ENCODE data around the gene FAM25A.
"Not testable (repeated sequence)": the region's sequence is repeated elsewhere in the genome, so short reads cannot be mapped to it uniquely, and the experiment has no call there.

FAM25A gene

DNA sequence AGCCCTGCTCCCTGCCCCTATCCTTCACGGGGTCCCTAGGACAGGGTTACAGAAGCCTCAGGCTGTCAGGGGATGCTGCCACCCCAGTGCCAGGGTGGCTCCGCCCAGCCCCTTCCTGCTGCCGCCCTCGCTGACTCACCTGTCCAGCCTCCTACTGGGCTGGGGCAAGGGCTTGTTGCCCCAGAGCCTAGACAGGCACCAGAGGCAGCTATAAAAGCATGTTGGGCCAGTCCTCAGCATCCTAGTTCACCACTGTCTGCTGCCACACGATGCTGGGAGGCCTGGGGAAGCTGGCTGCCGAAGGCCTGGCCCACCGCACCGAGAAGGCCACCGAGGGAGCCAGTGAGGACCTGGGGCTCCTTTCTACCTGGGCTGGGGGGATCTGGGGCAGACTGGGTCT lies at the start of gene FAM25A:
TSS of gene FAM25A (plus strand) at position 239 of the 400 bp plus-strand sequence. CDS start at position 270, 31 bp downstream.
- not testable (repeated sequence) for DNase-seq

DNA sequence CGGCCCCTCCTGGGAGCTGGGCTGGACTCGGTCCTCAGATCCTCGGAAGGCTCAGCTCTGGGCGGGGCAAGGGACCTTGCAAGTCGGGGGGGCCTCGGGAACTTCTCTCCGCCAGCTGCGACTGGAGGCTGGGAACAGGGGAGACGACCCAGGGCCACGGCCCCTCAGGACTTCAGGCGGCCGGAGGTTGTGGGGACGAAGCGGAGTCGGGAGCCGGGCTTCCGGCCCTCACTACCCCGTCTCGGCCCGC lies 49.2 kb upstream of the FAM25A start:
- no peak for DNase-seq

DNA sequence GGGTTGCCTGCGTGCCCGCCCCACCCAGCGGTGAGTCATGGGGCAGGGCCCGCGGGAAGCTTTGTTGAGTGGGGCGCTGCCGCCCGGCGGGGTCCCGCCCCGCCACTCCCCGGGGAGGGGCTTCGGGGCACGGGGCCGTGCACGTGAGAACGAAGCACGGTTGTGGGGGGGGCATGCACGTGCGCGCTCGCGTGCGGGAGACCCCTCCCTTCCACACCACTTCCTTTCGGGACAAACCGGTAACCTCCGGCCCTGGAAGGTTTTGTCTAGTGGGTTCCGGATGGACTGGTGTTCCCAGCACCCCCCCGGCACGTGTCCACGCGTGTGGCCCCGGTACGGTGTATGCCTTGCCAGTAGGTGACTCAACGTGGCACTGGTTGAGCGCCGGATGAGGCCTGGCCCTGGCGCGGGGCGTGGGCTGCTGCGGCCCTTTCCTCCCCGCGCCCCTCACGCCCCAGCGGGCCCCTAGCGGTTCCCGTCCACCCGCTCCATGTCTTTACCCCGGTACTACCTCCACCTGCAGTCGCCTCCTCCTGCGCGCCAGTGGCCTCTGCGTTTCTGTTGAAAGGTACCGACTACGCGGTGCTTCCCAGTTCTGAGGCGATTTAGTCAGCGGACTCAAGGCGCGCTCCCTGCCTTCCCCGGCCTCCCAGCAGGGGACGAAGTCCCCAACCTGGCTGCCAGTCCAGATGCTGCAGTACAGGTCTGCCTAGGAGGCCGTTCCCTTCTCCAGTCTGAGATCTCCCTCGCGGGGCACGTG lies 48.7 kb upstream of the FAM25A start:
- peak; percentile 85 for DNase-seq

DNA sequence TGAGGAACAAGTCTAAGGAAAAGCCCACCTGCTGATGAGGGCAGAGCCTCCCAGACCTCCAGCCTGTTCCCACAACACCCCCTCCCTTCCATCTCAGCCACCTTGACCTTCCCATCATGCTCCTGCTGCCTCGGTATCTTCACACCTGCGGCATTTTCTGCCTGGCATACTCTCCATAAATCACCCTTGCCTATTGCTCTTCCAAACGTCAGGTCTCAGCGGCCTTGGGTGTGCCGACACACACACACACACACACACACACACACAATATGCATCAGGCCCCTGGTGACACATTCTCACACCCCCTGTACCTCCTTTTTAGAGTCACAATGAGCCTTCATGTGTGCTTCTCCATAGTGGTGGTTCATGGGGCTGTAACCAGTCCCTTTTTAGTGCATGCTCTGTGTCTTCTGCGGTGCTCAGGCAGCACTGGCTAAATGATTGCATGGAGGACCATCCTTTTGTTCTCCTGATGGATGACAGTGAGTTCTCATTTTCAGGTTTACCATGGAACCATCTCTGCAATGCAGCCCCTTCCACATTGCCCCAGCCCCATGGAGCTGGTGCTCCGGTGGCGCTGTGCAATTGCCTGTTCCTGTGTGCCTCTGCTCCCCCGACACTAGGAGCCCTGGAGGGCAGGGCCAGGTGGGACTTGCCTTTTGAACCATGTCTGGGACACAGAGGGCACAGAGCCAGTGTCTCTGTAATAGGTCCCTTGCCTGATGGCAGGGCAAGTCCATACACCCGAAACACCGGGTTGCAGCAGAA lies 47.3 kb upstream of the FAM25A start:
- DNase-seq: no peak

DNA sequence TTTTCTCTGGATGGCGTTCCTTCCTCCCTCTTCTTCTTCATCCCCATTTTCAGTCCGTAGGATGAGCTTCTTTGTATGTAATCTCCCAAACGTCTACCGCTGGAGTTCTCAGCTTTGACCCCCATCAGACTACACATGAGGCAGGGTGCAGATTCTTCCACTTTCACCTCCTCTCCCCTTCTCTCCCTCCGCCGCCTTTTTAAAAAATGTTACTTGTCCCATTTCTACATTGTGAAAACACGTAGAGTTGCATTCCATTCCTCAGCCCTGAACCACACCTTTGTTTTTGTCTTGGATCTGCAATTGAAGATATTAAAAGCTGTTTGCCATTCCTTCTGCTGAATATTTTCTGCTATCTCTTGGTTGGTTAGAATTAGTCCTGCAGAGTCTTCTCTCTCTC lies 45.6 kb upstream of the FAM25A start:
- DNase-seq: no peak

DNA sequence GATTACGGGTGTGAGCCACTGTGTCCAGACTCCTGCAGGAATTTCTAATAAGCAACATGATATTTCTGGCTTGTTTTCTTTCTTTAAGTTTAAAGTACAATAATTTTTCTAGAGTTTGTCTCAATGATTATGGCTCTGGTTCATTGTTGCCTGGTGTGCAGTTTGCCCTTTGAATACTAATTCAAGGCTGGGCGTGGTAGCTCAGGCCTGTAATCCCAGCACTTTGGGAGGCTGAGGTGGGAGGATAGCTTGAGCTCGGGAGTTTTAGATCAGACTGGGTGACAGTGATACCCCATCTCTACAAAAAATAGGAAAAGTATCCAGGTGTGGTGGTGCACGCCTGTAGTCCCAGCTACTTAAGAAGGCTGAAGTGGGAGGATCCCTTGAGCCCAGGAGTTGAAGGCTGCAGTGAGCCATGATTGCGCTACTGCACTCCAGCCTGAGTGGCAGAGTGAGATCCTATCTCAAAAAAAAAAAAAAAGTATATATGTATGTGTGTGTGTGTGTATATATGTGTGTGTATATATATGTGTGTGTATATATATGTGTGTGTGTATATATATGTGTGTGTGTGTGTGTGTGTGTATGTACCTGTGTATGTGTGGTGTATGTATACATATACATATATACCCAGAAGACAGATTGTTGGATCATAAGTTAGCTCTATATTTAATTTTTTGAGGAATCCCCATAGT lies 43.6 kb upstream of the FAM25A start:
- DNase-seq: no peak

DNA sequence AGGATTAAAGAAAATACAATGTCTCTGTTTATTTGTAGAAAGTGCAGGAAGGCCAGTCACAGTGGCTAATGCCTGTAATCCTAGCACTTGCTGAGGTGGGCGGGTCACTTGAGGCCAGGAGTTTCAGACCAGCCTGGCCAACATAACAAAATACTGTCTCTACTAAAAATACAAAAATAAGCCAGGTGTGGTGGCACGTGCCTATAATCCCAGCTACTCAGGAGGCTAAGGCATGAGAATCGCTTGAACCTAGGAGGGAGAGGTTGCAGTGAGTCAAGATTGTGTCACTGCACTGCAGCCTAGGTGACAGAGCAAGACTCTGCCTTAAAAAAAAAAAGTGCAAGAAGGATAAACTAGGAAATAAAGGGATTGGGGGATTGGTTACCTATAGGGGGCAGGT lies 41.6 kb upstream of the FAM25A start:
- not testable (repeated sequence) for DNase-seq

DNA sequence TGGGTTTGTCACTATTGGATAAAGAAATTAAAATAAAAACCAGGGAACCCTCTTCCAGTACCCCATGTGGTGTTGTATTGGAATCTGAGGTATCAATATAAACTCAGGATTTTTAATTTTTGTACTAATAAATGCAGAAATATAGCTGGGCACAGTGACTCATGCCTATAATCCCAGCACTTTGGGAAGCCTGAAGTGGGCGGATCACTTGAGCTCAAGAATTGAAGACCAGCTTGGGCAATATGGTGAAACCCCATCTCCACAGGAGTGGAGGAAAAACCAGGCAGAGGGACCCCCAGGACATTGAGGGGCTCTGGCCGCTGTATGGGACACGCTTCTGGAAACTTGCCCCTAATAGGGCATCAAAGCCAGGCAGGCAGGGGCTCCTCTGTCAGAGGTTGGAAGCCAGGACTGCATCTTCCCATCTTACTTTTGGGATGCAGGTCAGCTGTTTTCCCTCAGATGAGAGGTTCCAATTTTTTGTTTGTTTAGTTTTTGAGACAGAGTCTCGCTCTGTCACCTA lies 40.7 kb upstream of the FAM25A start:
- DNase-seq: no peak

DNA sequence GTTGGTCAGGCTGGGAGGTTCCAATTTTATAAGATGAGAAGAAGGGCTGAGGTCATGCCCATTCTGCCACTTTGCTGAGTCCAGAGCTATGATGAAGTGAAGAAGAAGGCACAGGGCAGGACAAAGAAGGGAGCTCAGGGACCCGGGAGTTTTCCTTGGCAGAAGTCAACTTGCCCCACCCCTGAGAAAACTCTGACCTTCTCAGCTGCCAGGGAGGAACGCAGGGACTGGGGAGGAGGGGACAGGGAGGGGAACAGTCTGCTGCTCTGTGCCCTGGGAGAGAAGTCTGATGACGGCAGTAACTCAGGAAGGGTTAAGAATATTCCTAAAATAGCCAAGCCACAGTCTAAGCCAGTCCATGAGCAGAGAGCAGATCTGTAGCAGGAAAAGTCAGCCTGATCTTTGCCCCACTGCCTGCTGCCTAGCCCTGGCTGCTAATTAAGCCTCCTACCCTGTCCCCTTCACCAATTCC lies 40.1 kb upstream of the FAM25A start:
- no peak for DNase-seq

DNA sequence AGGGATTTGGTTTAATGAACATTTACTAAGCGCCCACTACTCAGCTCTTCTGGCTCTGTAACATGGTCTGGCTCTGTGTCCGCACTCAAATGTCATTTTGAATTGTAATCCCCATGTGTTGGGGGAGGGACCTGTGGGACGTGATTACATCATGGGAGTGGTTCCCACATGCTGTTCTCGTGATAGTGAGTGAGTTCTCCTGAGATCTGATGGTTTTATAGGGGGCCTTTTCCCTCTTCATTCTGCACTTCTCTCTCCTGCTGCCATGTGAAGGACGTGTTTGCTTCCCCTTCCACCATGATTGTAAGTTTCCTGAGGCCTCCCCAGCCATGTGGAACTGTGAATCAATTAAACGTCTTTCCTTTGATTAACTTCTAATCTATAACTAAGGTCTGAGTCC lies 39.1 kb upstream of the FAM25A start:
- not testable (repeated sequence) for DNase-seq

DNA sequence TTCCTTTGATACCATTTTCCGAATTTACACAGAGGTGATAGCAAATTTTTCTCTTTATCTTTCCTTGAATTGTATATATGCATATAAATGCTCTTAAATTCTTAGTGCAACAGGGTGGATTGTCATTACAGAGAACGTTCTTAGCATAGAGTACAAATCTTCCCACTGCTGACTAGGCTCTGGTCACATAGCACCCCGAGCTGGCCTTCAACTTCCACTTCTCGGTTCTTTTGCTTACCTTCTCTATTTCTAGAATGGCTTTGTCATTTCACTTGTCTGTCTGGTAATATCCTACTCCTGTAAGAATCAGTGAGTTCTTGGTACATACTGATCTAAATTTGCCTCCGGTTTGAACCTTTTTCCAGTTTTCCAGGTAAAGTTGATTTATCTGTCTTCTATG lies 38.4 kb upstream of the FAM25A start:
- DNase-seq: no peak

DNA sequence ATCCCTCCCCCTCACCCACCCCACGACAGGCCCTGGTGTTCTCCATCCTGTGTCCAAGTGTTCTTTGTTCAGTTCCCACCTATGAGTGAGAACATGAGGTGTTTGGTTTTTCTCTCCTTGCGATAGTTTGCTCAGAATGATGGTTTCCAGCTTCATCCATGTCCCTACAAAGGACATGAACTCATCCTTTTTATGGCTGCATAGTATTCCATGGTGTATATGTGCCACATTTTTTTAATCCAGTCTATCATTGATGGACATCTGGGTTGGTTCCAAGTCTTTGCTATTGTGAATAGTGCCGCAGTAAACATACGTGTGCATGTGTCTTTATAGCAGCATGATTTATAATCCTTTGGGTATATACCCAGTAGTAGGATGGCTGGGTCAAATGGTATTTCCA lies 35.6 kb upstream of the FAM25A start:
- not testable (repeated sequence) for DNase-seq

DNA sequence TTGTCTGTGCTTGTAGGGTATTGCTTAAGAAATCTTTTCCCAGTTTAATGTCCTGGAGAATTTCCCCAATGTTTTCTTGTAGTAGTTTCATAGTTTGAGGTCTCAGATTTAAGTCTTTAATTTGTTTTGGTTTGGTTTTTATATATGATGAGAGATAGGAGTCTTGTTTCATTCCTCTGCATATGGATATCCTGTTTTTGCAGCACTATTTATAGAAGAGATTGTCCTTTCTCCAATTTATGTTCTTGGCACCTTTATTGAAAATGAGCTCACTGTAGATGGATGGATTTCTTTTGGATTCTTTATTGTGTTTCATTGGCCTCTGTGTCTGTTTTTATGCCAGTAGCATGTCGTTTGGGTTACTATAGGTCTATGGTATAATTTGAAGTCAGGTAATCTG lies 31.6 kb upstream of the FAM25A start:
- DNase-seq: no peak

DNA sequence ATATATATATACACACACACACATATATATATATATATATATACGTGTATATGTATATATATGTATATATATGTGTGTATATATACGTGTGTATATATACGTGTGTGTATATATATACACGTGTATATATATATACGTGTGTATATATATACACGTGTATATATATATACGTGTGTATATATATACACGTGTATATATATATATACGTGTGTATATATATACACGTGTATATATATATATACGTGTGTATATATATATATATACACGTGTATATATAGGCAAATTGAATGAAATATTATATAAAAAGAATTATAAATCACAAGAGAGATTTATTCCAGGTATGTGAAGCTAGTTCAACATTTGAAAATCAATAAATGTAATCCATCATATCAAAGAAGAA lies 28.7 kb upstream of the FAM25A start:
- DNase-seq: not testable (repeated sequence)

DNA sequence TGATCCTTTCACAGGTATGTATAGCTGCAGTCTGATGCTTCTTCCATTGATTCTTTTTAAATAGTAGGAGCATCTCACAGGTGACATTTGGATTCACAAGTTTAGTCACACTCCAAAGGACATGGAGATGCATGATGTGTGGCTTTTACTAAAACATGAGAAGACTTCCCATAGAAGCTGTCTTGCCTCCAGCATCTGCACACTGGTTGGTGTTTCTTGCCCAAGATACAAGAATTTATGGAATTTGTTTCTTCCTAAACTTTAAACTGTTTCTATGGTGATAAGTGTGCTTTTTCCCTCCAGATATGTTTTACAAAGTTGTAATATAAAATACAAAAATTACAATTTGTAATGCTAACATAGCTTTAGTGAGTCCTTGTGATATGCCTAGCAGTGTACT lies 27.6 kb upstream of the FAM25A start:
- no peak for DNase-seq

DNA sequence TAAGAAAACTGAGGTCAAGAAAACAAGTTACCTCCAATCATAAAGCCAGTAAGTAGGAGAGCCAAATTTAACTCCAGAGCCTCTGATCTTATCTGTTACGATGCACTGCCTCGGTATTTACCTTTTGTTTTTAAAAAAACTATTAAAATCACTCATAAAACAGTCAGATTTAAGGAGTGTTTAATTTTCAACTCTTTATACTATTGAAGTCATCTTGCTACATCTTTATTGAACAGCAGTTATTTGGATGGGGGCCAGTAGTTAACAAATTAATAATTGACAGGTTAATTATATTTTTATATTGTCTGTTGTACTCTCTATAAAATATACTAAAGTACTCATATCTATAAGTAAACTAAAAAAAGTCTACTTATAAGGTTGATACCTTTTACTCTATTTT lies 27.2 kb upstream of the FAM25A start:
- no peak for DNase-seq

DNA sequence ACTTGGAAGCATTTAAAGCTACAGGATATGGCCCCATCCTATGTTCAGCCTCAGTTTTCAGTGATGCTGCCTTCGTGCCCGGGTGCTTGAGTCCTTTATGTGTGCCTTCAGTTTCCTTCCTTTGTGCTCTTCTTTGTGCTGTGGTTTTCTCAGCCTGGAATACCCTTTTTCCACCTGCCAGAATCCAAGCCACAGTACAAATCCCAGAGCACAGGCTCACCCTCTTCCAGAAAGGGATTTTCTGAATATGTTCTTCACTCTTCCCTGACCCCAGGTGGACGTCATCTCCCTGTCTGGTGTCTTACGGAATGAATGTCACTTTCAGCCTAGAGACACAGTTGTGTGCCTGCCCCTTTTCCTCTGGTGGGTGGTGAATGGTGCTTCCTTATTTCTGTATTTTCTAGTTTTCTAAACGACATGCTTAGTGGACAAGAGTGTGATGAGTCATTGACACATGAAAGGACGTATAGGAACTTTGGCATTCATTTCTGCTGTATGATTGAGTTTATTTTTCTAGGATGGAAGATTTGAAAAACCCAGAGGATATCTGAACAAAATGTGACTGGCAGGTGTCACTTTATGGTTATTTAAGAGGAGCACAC lies 20.2 kb upstream of the FAM25A start:
- peak; percentile 74 for DNase-seq

DNA sequence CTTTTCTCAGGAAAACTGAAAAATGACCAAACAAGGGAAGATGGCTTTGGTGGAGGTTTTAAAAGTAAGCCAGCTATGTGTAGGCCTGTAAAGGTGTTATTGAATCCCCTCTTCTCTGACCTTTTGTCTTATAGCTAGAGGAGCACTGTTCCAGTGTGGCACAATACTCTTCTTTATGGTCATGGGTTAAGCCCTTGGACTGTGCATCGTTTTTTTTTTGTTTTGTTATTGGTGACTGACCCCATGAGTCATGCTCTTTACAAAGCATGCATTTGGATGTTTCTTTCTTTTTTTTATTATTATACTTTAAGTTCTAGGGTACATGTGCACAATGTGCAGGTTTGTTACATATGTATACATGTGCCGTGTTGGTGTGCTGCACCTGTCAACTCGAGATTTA lies 19.6 kb upstream of the FAM25A start:
- no peak for DNase-seq

DNA sequence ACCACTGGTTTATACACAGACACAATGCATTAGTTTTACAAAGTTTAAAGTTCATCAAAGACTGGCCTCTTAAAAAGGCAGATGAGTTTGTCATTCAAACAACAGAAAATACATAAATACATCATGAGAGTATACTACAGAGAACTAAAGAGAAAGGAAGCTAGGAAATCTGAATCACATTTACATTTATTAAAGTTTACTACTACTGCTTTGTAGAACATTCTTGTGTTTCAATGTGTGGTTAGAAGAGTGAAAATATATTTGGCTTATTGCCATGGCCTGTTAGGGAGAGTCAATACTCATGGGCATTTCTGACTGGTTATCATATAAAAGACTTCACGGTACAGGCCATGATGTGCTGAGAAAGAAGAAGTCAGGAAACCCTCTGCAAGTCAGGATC lies 13.0 kb upstream of the FAM25A start:
- DNase-seq: not testable (repeated sequence)

DNA sequence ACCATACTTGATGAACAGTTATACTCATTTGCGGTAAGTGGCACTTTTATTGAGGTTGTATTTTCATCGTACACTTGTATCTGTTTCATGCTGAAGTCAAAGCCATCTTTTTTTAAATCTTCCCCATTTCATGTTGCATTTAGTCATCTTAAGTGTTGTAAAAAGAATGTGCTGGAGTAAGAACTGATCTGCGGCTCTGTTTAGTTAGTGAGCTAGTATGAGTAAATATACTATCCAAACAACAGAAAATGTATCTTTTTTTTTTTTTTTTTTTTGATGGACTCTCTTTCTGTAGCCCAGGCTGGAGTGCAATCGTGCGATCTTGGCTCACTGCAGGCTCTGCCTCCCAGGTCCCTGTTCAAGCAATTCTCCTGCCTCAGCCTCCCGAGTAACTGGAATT lies 12.4 kb upstream of the FAM25A start:
- DNase-seq: not testable (repeated sequence)

DNA sequence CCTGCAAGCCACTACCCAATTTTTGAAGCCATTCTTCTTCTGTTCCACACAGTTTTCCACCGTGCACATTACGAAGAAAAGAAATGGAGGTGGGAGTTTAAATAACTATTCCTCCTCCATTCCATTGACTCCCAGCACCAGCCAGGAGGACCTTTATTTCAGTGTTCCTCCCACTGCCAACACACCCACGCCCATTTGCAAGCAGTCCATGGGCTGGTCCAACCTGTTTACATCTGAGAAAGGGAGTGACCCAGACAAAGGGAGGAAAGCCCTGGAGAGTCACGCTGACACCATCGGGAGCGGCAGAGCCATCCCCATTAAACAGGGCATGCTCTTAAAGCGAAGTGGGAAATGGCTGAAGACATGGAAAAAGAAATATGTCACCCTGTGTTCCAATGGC lies 11.8 kb upstream of the FAM25A start:
- not testable (repeated sequence) for DNase-seq

DNA sequence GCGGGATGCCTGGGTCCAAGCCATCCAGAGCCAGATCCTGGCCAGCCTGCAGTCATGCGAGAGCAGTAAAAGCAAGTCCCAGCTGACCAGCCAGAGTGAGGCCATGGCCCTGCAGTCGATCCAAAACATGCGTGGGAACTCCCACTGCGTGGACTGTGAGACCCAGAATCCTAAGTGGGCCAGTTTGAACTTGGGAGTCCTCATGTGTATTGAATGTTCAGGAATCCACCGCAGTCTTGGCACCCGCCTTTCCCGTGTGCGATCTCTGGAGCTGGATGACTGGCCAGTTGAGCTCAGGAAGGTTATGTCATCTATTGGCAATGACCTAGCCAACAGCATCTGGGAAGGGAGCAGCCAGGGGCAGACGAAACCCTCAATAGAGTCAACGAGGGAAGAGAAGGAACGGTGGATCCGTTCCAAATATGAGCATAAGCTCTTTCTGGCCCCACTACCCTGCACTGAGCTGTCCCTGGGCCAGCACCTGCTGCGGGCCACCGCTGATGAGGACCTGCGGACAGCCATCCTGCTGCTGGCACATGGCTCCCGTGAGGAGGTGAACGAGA lies 10.9 kb upstream of the FAM25A start:
- DNase-seq: not testable (repeated sequence)

DNA sequence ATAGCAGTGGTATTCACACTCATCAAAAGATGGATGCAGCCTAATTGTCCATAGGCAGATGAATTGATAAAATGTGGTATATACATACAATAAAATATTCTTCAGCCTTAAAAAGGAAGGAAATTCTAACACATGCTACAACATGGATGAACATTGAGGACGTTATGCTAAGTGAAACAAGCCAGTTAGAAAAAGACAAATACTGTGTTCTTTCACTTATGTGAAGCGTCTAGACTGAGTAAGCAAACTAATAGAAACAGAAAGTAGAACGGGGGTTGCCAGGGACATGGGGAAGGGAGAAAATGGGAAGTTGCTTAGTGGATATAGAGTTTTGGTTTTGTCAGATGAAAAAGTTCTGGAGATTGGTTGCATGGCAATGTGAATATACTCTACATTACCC lies 6.6 kb upstream of the FAM25A start:
- DNase-seq: peak; percentile 61
